NCI-H1436 (cell line): ENCODE data around the gene SLC16A5.
"Not testable (repeated sequence)": the region's sequence is repeated elsewhere in the genome, so short reads cannot be mapped to it uniquely, and the experiment has no call there.

Source experiments
- DNase-seq: peaks from one replicate; lab custom pipeline; 2025; lab: John Stamatoyannopoulos, UW

SLC16A5 gene

DNA sequence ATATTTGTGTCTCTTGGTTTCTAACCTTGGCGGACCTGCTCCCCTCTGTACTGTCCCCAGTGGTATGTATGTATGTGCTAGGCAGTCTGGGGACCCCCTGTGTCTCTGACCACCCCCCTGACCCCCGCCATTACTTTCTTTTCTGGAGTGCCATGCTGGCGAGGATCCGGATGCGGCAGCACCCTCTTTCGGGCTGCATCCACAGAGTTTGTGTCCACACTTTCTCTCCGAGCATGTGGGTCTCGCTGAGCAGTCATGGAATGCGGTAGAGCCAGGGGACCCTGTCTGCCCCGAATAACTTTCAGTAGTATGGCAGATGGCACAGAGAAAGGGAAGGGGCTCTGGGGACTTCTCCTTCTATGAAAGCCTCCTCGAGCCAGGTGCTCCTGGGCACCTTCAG is 23.7 kb upstream of the SLC16A5 start:
- no peak for DNase-seq

DNA sequence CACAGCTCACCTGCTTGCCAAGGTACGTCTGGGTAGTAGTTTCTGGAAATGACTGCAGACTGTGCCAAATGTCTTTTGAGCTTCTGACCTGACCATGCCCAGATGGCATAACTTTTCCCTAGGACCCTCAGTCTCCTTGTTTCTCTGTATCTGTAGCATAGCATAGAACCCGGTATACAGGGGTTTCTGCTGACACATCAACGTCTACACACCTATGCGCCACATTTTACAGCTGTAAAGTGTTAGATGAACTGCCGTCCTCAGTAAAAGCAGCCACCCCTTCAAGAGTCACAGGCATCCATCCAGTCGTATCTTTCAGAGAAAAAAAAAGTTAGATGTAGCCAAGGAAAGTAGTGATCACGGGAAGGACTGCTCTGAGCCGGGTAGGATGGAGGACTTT is 23.3 kb upstream of the SLC16A5 start:
- DNase-seq: no peak

- DNase-seq: no peak
Measured at GRCh38 chr17:75064867-75065561, 22.7 kb upstream of the SLC16A5 start.

DNA sequence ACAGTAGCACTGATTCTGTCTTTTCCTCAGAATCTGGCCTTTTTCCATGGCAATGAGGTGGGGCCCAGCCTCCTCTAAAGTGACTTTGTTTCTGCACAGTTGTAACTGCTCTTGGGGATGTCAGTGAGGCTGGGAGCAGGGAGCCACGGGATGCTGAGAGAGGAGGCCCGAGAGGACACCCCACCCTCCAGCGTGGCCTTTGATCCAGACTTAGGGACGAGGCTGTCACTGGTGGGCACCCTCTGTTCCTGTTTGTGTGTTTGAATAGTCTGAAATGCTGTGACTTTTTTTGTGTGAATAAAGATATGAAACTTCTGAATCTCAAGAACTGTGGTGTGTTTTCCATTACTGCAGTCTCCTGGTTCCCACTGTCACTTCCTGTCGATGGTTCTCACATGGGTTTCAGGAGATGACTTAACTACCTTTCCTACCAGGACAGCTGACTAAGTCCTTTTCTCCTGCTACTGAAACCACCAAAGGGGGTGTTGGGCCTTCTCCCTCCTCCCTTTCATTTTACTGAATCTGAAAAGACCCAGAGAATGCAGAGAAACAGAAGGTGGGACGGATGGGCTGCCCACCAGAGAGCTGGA is 22.1 kb upstream of the SLC16A5 start:
- no peak for DNase-seq

- DNase-seq: no peak
Measured at GRCh38 chr17:75067856-75068255, 19.9 kb upstream of the SLC16A5 start.

DNA sequence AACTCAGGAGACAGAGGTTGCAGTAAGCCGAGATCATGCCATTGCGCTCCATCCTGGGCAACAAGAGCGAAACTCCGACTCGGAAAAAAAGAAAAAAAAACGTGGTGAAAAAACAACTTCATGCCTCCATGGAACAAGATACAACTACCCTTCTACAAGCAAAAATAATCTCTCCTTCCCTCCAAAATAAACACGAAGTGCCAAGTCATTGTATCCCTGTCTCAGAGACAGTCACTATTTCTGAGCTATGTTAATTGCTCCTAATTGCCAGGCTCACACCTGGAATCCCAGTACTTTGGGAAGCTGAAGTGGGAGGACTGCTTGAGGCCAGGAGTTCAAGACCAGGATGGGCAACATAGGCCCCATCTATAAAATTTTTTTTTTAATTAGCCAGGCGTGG is 19.0 kb upstream of the SLC16A5 start:
- no peak for DNase-seq

DNA sequence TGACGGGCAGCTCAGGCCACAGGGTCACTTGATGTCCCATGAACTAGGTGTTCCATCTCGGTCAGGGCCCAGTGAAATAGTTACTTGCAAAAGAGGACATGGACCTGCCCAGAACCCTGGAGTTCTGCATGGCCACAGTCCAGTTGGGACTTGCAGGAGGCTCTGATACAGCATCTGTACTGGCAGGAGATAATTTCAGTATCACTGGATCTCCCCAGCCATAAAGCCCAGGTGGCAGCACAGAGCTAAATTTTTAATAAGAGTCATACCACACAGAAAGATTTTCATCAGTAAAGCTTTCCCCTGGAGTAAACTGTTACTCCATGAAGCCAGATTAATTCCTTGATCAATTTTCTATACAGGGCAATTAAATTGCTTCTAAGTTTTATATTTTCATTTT is 18.0 kb upstream of the SLC16A5 start:
- DNase-seq: no peak

- not testable (repeated sequence) for DNase-seq
Measured at GRCh38 chr17:75071478-75072271, 16.1 kb upstream of the SLC16A5 start.

DNA sequence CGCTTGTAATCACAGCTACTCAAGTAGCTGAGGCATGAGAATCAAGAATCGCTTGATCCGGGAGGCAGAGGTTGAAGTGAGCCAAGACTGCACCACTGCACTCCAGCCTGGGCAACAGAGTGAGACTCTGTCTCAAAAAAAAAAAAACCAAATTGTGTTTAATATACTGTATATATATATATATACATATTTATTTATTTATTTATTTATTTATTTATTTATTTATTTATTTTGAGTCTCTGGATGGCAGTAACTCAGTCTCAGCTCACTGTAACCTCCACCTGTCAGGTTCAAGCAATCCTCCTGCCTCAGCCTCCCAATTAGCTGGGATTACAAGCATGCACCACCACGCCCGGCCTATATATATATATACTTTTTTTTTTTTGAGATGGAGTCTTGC is 14.8 kb upstream of the SLC16A5 start:
- DNase-seq: not testable (repeated sequence)

GRCh38 chr17:75073618-75074047 is 14.1 kb upstream of the SLC16A5 start:
- DNase-seq: no peak

DNA sequence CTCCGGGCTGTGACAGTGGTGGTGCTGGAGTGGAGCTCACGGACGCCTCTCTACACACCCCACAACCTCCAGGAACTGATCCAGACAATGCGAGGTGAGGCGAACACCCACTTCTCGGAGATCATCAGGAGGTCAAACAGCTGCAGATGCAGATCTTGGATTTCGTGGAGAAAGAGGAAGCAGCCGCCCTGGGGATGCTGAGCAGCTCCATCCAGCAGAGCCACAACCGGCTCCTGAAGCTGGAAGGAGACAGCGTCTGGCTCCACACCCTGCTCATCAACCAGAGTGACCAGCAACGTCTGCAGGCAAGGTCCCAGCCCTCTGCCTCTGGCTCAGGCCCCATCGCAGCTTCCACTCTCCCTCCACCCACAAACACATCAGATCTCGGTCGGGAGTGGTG is 13.2 kb upstream of the SLC16A5 start:
- DNase-seq: no peak

GRCh38 chr17:75075597-75076336 is 12.0 kb upstream of the SLC16A5 start:
- no peak for DNase-seq

GRCh38 chr17:75077072-75077495 is 10.7 kb upstream of the SLC16A5 start:
- DNase-seq: no peak

DNA sequence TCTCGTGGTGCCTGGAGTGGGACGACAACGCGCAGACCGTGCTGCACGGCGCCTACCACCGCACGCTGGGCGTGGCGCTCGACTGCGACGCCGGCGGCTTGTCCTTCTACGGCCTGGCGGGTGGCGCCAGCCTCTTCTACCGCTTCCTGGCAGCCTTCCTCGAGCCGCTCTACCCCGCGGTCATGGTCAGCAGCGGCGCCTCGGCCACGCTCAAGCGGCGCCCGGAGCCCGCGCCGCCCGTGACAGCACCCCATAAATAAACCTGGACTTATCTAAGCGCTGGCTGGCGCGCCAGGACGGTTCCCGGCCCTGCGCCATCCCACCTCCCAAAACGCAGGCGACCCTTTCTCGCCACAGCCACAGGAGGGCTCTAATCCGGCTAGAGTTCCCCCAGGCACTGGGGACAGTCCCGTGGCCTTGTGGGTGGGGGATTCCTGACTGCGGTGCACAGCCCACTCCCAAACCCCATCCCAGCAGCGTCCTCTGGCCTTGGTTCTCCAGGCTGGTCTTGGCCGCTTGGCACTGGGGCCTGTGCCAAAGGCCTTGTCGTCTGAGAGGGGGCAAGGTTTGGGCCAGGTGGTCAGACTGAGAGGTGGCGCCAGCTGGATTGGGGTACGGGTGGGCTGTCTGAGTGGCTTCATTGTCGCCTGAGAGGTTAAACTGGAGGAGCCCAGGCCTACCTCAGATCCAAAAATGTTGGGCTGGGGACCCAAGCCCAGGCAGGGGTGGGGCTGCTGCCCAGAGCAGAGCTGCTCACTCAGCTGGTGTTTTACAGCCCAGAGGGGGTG is 10.1 kb upstream of the SLC16A5 start:
- no peak for DNase-seq

DNA sequence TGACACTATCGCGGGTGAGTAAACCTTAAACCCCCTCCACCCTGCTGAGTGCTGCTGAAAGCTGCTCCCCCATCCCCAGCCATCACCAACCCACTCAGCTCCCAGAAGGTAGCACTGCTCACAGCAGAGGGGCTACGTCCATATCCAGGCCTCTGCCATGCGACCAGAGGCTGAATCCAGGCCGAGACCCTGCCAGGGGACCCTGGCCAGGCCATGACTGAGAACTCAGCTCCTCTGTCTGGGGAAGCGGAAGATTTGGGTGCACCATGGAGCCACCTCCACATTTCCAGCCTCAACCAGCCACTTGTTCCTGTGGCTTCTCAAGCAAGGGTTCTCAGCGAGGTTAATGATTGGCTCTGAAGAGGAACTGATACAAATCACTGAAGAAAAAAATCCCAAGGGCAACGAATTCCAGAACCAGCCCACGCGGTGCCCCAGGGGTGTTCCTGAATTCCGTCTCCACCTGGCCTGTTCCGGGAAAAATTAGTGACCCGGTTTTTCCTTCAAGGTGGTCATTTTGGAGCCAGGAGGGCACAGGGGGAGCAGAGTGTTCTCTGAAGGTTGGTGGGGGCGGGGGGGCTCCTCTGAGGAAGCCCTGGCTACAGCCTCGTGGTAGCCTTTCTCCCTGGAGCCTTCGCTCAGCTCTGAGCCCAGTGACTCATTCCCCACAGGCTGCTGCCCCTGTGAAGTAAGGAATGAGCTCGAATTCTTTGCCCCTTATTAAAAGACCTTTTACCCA is 9.3 kb upstream of the SLC16A5 start:
- no peak for DNase-seq

- no peak for DNase-seq
Measured at GRCh38 chr17:75079023-75079373, 8.8 kb upstream of the SLC16A5 start.

GRCh38 chr17:75081611-75082540 is 5.9 kb upstream of the SLC16A5 start:
- DNase-seq: no peak

GRCh38 chr17:75082683-75083082 is 5.1 kb upstream of the SLC16A5 start:
- no peak for DNase-seq

- DNase-seq: no peak
Measured at GRCh38 chr17:75084039-75084660, 3.6 kb upstream of the SLC16A5 start.
